Large intestine (tissue), 3 donors: Measurements from ENCODE around the gene ALDOB. TPM values are rescaled to one million over a fixed set of nuclear protein-coding genes. Genes with fewer than 3 reads are reported as not detected.

Source experiments
- DNase-seq, 2 donors: peaks; one replicate each; pipeline versions ENCODE4 v3.0.0 to v3.0.0-alpha.2; 2013
- H3K27ac ChIP-seq: one replicate; pipeline ENCODE4 v1.5.1; 2013; ENCODE audit warnings: low read length
- H3K27me3 ChIP-seq: 2 replicates; pipeline ENCODE4 v1.6.1; 2013; ENCODE audit warnings: low read length; ENCODE audit not compliant: control insufficient read depth, insufficient read depth
- H3K36me3 ChIP-seq: 2 replicates; pipeline ENCODE4 v1.6.1; 2013; ENCODE audit warnings: low read length; ENCODE audit not compliant: control insufficient read depth, insufficient read depth
- H3K4me1 ChIP-seq: one replicate; pipeline ENCODE4 v1.6.1; 2013; ENCODE audit warnings: low read length; ENCODE audit not compliant: control insufficient read depth, insufficient read depth
- H3K4me3 ChIP-seq: one replicate; pipeline ENCODE4 v1.5.1; 2013; ENCODE audit warnings: low read length
- H3K9me3 ChIP-seq: one replicate; pipeline ENCODE4 v1.6.1; 2013; ENCODE audit warnings: mild to moderate bottlenecking, low read depth, low read length, moderate library complexity; ENCODE audit not compliant: control insufficient read depth
- WGBS: methylation state at CpG from one replicate; pipeline ENCODE4 v1.1.5; 2013; ENCODE audit warnings: low lambda C conversion rate; ENCODE audit not compliant: insufficient coverage; 5-methylcytosine and 5-hydroxymethylcytosine counted together
- polyA plus RNA-seq: library from polyadenylated mRNA; unstranded; fragments of 120-200 nt; gene quantifications from one replicate; pipeline ENCODE4 v1.2.1, GENCODE V29; 2013

Gene ALDOB
- polyA plus RNA-seq, 1 donor = 1,562 TPM

GRCh38 chr9:101445353-101446029 lies 9.9 kb upstream of the ALDOB start:
- no peaks in the 10 kb centered on the region for H3K36me3 ChIP-seq
- peaks cover 65% of the 10 kb centered on the region for H3K4me1 ChIP-seq
- H3K27me3 ChIP-seq = no peaks in the 10 kb centered on the region
- peak; percentile 84 to 94 for DNase-seq
- peak overlapping the region; percentile 87 for H3K27ac ChIP-seq
- H3K9me3 ChIP-seq = no peaks in the 10 kb centered on the region
- no peak overlapping the region for H3K4me3 ChIP-seq
- WGBS = 60% methylated on average over 1 of the region's 5 CpGs

DNA sequence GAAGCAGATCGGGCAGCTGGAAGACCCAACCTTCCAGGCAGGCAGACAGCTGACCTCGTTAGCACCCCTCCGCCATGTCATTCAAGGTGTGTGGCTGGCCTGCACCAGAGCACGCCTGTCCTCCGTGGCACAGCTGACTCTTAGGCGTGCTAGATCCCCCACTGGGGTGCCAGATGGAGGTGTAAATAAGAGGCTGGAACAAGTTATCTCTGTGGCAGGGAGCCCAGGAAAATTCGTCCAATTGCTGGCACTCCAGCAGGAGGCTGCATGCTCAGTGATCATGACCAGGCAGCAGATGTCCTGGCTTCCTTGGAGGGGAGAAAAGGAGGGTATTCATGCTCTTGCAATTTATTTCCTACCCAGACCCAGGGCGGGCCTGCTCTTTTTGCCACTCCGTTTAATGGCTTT lies 7.8 kb upstream of the ALDOB start:
- Histone ChIP-seq H3K4me3 (no peak overlapping the region), H3K36me3 (no peaks in the 10 kb centered on the region), H3K9me3 (no peaks in the 10 kb centered on the region), H3K27me3 (no peaks in the 10 kb centered on the region), H3K4me1 (peaks cover 78% of the 10 kb centered on the region), H3K27ac (peak overlapping the region; percentile 87)
- no CpG with 5 or more reads among the region's 9 CpGs for WGBS
- no peak for DNase-seq

DNA sequence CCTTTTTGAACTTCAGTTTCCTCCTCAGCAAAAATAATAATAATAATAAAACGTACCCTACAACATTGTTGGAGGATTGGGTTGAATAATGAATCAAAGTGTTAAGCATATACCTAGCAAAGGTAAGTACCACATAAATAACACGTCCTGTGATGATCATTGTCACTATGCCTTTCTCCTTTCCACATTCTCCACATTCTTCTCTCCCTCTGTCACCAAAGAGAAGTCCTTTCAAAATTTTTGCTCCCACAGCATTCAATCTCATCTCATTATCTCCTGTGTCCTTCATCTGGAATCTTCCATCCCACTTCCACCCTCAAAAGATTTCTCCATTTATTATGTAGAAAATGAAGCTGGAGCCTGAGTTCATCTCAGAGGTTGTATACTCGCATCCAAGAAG lies 7.2 kb upstream of the ALDOB start:
- Histone ChIP-seq H3K27ac (peak overlapping the region; percentile 87), H3K36me3 (no peaks in the 10 kb centered on the region), H3K4me3 (no peak overlapping the region), H3K9me3 (no peaks in the 10 kb centered on the region), H3K27me3 (no peaks in the 10 kb centered on the region), H3K4me1 (peaks cover 83% of the 10 kb centered on the region)
- 86% methylated on average over 1 of the region's 3 CpGs for whole genome bisulfite sequencing
- DNase-seq = no peak

DNA sequence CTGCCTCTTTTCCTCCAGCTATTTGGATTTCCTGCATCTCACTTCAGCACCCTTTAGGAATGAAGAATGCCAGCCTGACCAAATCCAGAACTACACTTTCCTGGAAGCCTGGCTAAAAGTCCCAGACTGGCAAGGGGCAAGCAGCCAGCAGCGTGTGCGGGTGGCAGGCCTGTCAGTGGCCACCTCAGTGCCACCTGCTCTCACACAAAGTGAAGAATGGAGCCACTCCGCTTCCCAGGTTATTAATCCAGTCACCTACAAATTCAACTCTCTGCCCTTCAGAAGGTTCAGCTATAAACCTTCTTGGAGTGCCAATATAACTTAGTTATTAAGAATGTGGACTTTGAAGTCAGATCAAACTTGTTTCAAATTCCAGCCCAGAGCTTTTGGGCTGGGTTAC lies 6.7 kb upstream of the ALDOB start:
- H3K4me3 ChIP-seq = no peak overlapping the region
- no peaks in the 10 kb centered on the region for H3K27me3 ChIP-seq
- H3K36me3 ChIP-seq = no peaks in the 10 kb centered on the region
- H3K27ac ChIP-seq = peak overlapping the region; percentile 87
- peaks cover 87% of the 10 kb centered on the region for H3K4me1 ChIP-seq
- no CpG with 5 or more reads among the region's 3 CpGs for WGBS
- no peaks in the 10 kb centered on the region for H3K9me3 ChIP-seq
- DNase-seq = peak in 1 of 2 donors; percentile 71

GRCh38 chr9:101440714-101441230 lies 5.2 kb upstream of the ALDOB start:
- H3K36me3 ChIP-seq = no peaks in the 10 kb centered on the region
- DNase-seq = peak; percentile 86 to 96
- H3K27ac ChIP-seq = peak overlapping the region; percentile 87
- H3K27me3 ChIP-seq = no peaks in the 10 kb centered on the region
- peaks cover 79% of the 10 kb centered on the region for H3K4me1 ChIP-seq
- no CpG with 5 or more reads among the region's 3 CpGs for WGBS
- no peak overlapping the region for H3K4me3 ChIP-seq
- H3K9me3 ChIP-seq = no peaks in the 10 kb centered on the region

DNA sequence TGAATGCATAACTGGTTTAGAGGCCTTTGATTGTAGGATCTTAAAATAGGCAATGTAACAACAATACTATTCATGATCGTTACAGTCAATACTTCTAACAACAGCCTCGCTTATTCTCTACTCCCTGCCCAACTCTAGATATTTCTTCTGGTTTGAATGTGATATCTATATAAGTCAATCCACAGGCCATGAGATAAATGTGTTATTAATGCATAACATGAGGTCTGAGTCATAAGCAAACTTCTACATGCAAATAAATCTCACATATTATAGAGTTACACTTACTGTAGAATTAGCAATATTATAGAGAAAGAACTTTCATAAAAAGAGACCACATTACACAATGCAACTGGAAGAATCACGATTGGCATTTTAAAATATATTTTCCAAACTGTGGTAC lies 2.9 kb upstream of the ALDOB start:
- 80% methylated on average over 1 of the region's 3 CpGs for WGBS
- no peaks in the 10 kb centered on the region for H3K9me3 ChIP-seq
- H3K27me3 ChIP-seq = no peaks in the 10 kb centered on the region
- H3K27ac ChIP-seq = peak overlapping the region; percentile 87
- peaks cover 78% of the 10 kb centered on the region for H3K4me1 ChIP-seq
- DNase-seq = no peak
- no peaks in the 10 kb centered on the region for H3K36me3 ChIP-seq
- no peak overlapping the region for H3K4me3 ChIP-seq

- H3K4me1 ChIP-seq = peaks cover 74% of the 10 kb centered on the region
- WGBS = no CpG with 5 or more reads among the region's 2 CpGs
These were observed 2.2 kb upstream of the ALDOB start for GRCh38 chr9:101437806-101438232.

GRCh38 chr9:101434998-101435397 lies 576 bp downstream of the ALDOB start:
- Histone ChIP-seq H3K27me3 (no peaks in the 10 kb centered on the region), H3K9me3 (no peaks in the 10 kb centered on the region), H3K36me3 (no peaks in the 10 kb centered on the region), H3K27ac (peak overlapping the region; percentile 92), H3K4me3 (peak overlapping the region; percentile 5), H3K4me1 (peaks cover 73% of the 10 kb centered on the region)
- DNase-seq = peak in 1 of 2 donors; percentile 59
- WGBS = 65% methylated on average over 2 of the region's 3 CpGs

More at GRCh38 chr9:101437806-101438232, 2.2 kb upstream of the ALDOB start:
- H3K36me3 ChIP-seq = no peaks in the 10 kb centered on the region
- DNase-seq = peak; percentile 94 to 97
- no peaks in the 10 kb centered on the region for H3K9me3 ChIP-seq
- H3K4me3 ChIP-seq = no peak overlapping the region
- peak overlapping the region; percentile 87 for H3K27ac ChIP-seq
- H3K27me3 ChIP-seq = no peaks in the 10 kb centered on the region

DNA sequence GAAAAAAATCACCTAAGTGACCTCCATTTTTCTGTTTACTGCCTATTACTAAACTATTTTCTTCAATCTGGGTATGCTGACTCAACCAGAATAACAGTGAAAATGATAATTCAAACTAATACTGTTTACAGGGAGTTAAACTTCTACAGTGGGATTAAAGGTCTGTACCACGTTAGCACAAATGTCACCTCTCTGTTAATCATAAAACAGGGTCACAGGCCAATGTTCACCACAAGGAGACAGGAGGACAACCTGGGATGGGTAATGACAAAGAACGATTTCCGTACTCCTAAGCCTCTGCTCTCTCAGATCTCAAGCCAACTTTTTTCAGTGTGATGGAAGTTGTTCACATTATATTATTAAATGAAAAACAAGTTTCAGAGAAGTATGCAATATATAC lies 2.3 kb downstream of the ALDOB start:
- no peaks in the 10 kb centered on the region for H3K9me3 ChIP-seq
- H3K36me3 ChIP-seq = no peaks in the 10 kb centered on the region
- H3K4me1 ChIP-seq = peaks cover 58% of the 10 kb centered on the region
- peak overlapping the region; percentile 92 for H3K27ac ChIP-seq
- H3K27me3 ChIP-seq = no peaks in the 10 kb centered on the region
- H3K4me3 ChIP-seq = no peak overlapping the region
- peak; percentile 80 to 92 for DNase-seq
- 20% methylated on average over 1 of the region's 3 CpGs for WGBS

GRCh38 chr9:101432740-101433139 lies 2.8 kb downstream of the ALDOB start:
- H3K4me3 ChIP-seq = no peak overlapping the region
- DNase-seq = peak in 1 of 2 donors; percentile 63
- peak overlapping the region; percentile 92 for H3K27ac ChIP-seq
- H3K27me3 ChIP-seq = no peaks in the 10 kb centered on the region
- H3K4me1 ChIP-seq = peaks cover 53% of the 10 kb centered on the region
- H3K36me3 ChIP-seq = no peaks in the 10 kb centered on the region
- no CpG with 5 or more reads among the region's 1 CpG for WGBS
- H3K9me3 ChIP-seq = no peaks in the 10 kb centered on the region

- Histone ChIP-seq H3K27me3 (no peaks in the 10 kb centered on the region), H3K27ac (peak overlapping the region; percentile 92)
These were observed 3.4 kb downstream of the ALDOB start for GRCh38 chr9:101432171-101432570.

More at GRCh38 chr9:101432171-101432570, 3.4 kb downstream of the ALDOB start:
- Histone ChIP-seq H3K4me3 (no peak overlapping the region), H3K9me3 (no peaks in the 10 kb centered on the region), H3K36me3 (no peaks in the 10 kb centered on the region), H3K4me1 (peaks cover 51% of the 10 kb centered on the region)
- DNase-seq = peak in 1 of 2 donors; percentile 74
